HEK293 (cell line): ENCODE data around the gene KAT2B.

Experiments used
- CTCF ChIA-PET: fragments of 350-600 bp; formaldehyde crosslinking; extraction: SDS; loops from one replicate; lab custom pipeline; 2021; ENCODE audit warnings: antibody characterized with exemption; lab: Yijun Ruan, JAX
- POLR2A ChIA-PET: fragments of 300-600 bp; formaldehyde crosslinking; extraction: SDS; loops from one replicate; lab custom pipeline; 2020; ENCODE audit warnings: antibody characterized with exemption, inconsistent platforms; lab: Yijun Ruan, JAX
- H3K27ac ChIP-seq: fragments of 200-500 bp; sonication (Bioruptor generic); 2 replicates; pipeline ENCODE4 v1.5.1; 2014; ENCODE audit warnings: low read depth, low read length, control low read depth, inconsistent platforms; ENCODE audit errors: extremely low read depth
- H3K36me3 ChIP-seq, 2 experiments: fragments of 200-500 bp in 1 of 2; sonication (Bioruptor generic) in 1 of 2; 1 replicate in 1 of 2; 2 replicates in 1 of 2; pipeline ENCODE4 v1.5.1; 2014 to 2017; ENCODE audit warnings: inconsistent platforms in 2 of 2, low read length in 2 of 2; ENCODE audit not compliant: control insufficient read depth in 2 of 2, insufficient read depth in 1 of 2
- H3K4me1 ChIP-seq: fragments of 200-500 bp; sonication (Bioruptor generic); 2 replicates; pipeline ENCODE4 v1.5.1; 2014; ENCODE audit warnings: mild to moderate bottlenecking, low read length, inconsistent platforms; ENCODE audit not compliant: control insufficient read depth, insufficient read depth
- H3K4me3 ChIP-seq: 2 replicates; pipeline ENCODE4 v1.5.1; 2011; ENCODE audit warnings: low read depth, mild to moderate bottlenecking, control low read depth, low read length, moderate library complexity
- H3K9me3 ChIP-seq: fragments of 200-500 bp; sonication (Bioruptor generic); 2 replicates; pipeline ENCODE4 v1.5.1; 2014; ENCODE audit warnings: low read depth, low read length, inconsistent platforms; ENCODE audit not compliant: control insufficient read depth, insufficient read depth
- ELK4 ChIP-seq: IDR thresholded peaks from 2 replicates; pipeline ENCODE4 v1.6.1; 2011; ENCODE audit warnings: mild to moderate bottlenecking, low read depth, low read length, borderline replicate concordance
- HIC1 ChIP-seq: fragments of 450-650 bp; formaldehyde crosslinking; IDR thresholded peaks from 2 replicates; pipeline ENCODE4 v1.5.1; 2016; ENCODE audit warnings: missing biosample characterization, missing genetic modification characterization
- SCRT1 ChIP-seq: fragments of 450-650 bp; formaldehyde crosslinking; IDR thresholded peaks from 2 replicates; pipeline ENCODE4 v1.5.1; 2016; ENCODE audit warnings: missing biosample characterization, missing genetic modification characterization, borderline replicate concordance
- TSHZ1 ChIP-seq: fragments of 450-650 bp; formaldehyde crosslinking; IDR thresholded peaks from 2 replicates; pipeline ENCODE4 v1.5.1; 2016; ENCODE audit warnings: missing biosample characterization, missing genetic modification characterization, borderline replicate concordance
- ZBTB26 ChIP-seq: fragments of 450-650 bp; formaldehyde crosslinking; optimal IDR thresholded peaks from 2 replicates; pipeline ENCODE3; 2016; ENCODE audit warnings: missing biosample characterization, mild to moderate bottlenecking, missing genetic modification characterization
- ZNF169 ChIP-seq: fragments of 450-650 bp; formaldehyde crosslinking; IDR thresholded peaks from 2 replicates; pipeline ENCODE4 v1.5.1; 2016; ENCODE audit warnings: missing biosample characterization, missing genetic modification characterization
- ZNF175 ChIP-seq: fragments of 450-650 bp; formaldehyde crosslinking; IDR thresholded peaks from 2 replicates; pipeline ENCODE4 v1.5.1; 2016; ENCODE audit warnings: missing biosample characterization, missing genetic modification characterization
- ZNF19 ChIP-seq: fragments of 450-650 bp; formaldehyde crosslinking; IDR thresholded peaks from 2 replicates; pipeline ENCODE4; 2016; ENCODE audit warnings: missing biosample characterization, missing genetic modification characterization, low read depth
- ZNF302 ChIP-seq: fragments of 450-650 bp; formaldehyde crosslinking; IDR thresholded peaks from 2 replicates; pipeline ENCODE4 v1.5.1; 2016; ENCODE audit warnings: missing biosample characterization, missing genetic modification characterization, low read depth
- ZNF404 ChIP-seq: fragments of 450-650 bp; formaldehyde crosslinking; IDR thresholded peaks from 2 replicates; pipeline ENCODE4 v1.5.1; 2017; ENCODE audit warnings: missing biosample characterization, missing genetic modification characterization
- ZNF518A ChIP-seq: fragments of 450-650 bp; formaldehyde crosslinking; conservative IDR thresholded peaks from 2 replicates; pipeline ENCODE4 v1.5.1; 2016; ENCODE audit warnings: low read depth, missing biosample characterization, missing genetic modification characterization
- ZNF529 ChIP-seq: fragments of 450-650 bp; formaldehyde crosslinking; IDR thresholded peaks from 2 replicates; pipeline ENCODE4 v1.5.1; 2017; ENCODE audit warnings: missing genetic modification characterization, missing biosample characterization; ENCODE audit not compliant: insufficient replicate concordance
- ZNF558 ChIP-seq: fragments of 450-650 bp; formaldehyde crosslinking; IDR thresholded peaks from 2 replicates; pipeline ENCODE4 v1.5.1; 2016; ENCODE audit warnings: missing biosample characterization, missing genetic modification characterization
- ZNF639 ChIP-seq: fragments of 450-650 bp; formaldehyde crosslinking; IDR thresholded peaks from 2 replicates; pipeline ENCODE4 v1.5.1; 2016; ENCODE audit warnings: missing biosample characterization, missing genetic modification characterization
- ZNF654 ChIP-seq: fragments of 450-650 bp; formaldehyde crosslinking; IDR thresholded peaks from 2 replicates; pipeline ENCODE4 v1.5.1; 2016; ENCODE audit warnings: low read depth, missing biosample characterization, missing genetic modification characterization
- ZNF707 ChIP-seq: fragments of 450-650 bp; formaldehyde crosslinking; IDR thresholded peaks from 2 replicates; pipeline ENCODE4 v1.5.1; 2016; ENCODE audit warnings: missing biosample characterization, missing genetic modification characterization
- ZSCAN4 ChIP-seq: fragments of 450-650 bp; formaldehyde crosslinking; IDR thresholded peaks from 2 replicates; pipeline ENCODE4 v1.5.1; 2017; ENCODE audit warnings: missing biosample characterization, missing genetic modification characterization

The KAT2B gene

GRCh38 chr3:20140881-20141280 lies 100.6 kb downstream of the KAT2B start:
- Histone ChIP-seq H3K27ac (no peak overlapping the region), H3K4me3 (no peak overlapping the region), H3K36me3 (peaks cover 0 to 20% of the 10 kb centered on the region in 2 experiments; a peak in 2 of 3 replicates), H3K4me1 (no peaks in the 10 kb centered on the region), H3K9me3 (no peaks in the 10 kb centered on the region)
- ChIA-PET POLR2A (no interaction called here), CTCF (interaction anchor here (0.7 kb wide), 2 partner anchors 15 to 84 kb away, joined by 3 to 5 read pairs; no protein-coding TSS in a partner anchor)
- TF ChIP-seq ELK4: no peak
- no peak for TF ChIP-seq ZNF518A (tag by site-specific recombination)
- TF ChIP-seq ZBTB26 (tag by site-specific recombination): no peak
- TF ChIP-seq ZNF639: no peak
- TF ChIP-seq ZNF175 (tag by site-specific recombination): no peak
- TF ChIP-seq HIC1 (tag by site-specific recombination): no peak
- no peak for TF ChIP-seq ZNF654 (tag by site-specific recombination)
- no peak for TF ChIP-seq ZNF529
- TF ChIP-seq ZNF707 (tag by site-specific recombination): no peak
- no peak for TF ChIP-seq SCRT1 (tag by site-specific recombination)
- no peak for TF ChIP-seq ZNF19 (tag by site-specific recombination)
- TF ChIP-seq ZNF404 (tag by site-specific recombination): no peak
- no peak for TF ChIP-seq ZNF302 (tag by site-specific recombination)
- TF ChIP-seq ZSCAN4 (tag by site-specific recombination): no peak
- no peak for TF ChIP-seq ZNF558 (tag by site-specific recombination)
- no peak for TF ChIP-seq ZNF169 (tag by site-specific recombination)
- TF ChIP-seq TSHZ1 (tag by site-specific recombination): no peak
